Right cardiac atrium (tissue), 5 donors: Measurements from ENCODE around the gene ZNF84. TPM values are rescaled to one million over a fixed set of nuclear protein-coding genes. Genes with fewer than 3 reads are reported as not detected.
A peak's percentile ranks its signal among the peaks of the same experiment; 100 is the strongest.

Experiments used
- ATAC-seq, 2 donors: fragments of 200-7000 bp; cut with Tn5 transposase; one replicate each; pipeline versions ENCODE4 v1.8.0 to v1.9.1; 2020; ENCODE audit warnings: moderate library complexity in 2 of 2, mild to moderate bottlenecking in 1 of 2
- DNase-seq, 3 donors: peaks; one replicate each; pipeline ENCODE4 v3.0.0-alpha.2; 2020
- H3K27ac ChIP-seq: one replicate; pipeline ENCODE4 v1.5.1; 2013; ENCODE audit warnings: mild to moderate bottlenecking, low read length, control low read depth, moderate library complexity
- H3K27me3 ChIP-seq: one replicate; pipeline ENCODE4 v1.6.1; 2013; ENCODE audit not compliant: control insufficient read depth, insufficient read depth
- H3K4me1 ChIP-seq: one replicate; pipeline ENCODE4 v1.6.1; 2013; ENCODE audit warnings: low read length; ENCODE audit not compliant: control insufficient read depth, insufficient read depth
- H3K4me3 ChIP-seq: one replicate; pipeline ENCODE4 v1.5.1; 2013; ENCODE audit warnings: low read length, control low read depth
- H3K9me3 ChIP-seq: one replicate; pipeline ENCODE4 v1.6.1; 2013; ENCODE audit warnings: low read length; ENCODE audit not compliant: control insufficient read depth
- WGBS: extraction: QIAGEN DNeasy Blood & Tissue Kit; methylation state at CpG from one replicate; pipeline ENCODE4 v1.1.7; 2013; 5-methylcytosine and 5-hydroxymethylcytosine counted together
- intact Hi-C, 4 donors: fragments of 100-400 bp; cut with DNase I; formaldehyde crosslinking; loops; one replicate each; pipeline versions ENCODE4 v1.11.0 to v1.14.0; 2022 to 2023
- long read RNA-seq, 4 donors: library from polyadenylated mRNA; unstranded; transcript quantifications; one replicate each; pipeline ENCODE4 v2.0.0, GENCODE V29; 2020 to 2021
- polyA plus RNA-seq: library from polyadenylated mRNA; stranded (reverse); fragments of 200-250 nt; gene quantifications from one replicate; pipeline ENCODE4 v1.2.3, GENCODE V29; 2013
- total RNA-seq, 4 donors: library from RNA; stranded (reverse); fragmentation: NEBNext Ultra II Directional; extraction: Animal tissue kit (Norgen Biotek cat#: 25700); gene quantifications; one replicate each; pipeline ENCODE4 v1.2.1, GENCODE V29; 2021
- donor health status: healthy with polysubstance abuse.
- donor health status: DM: no; HTN: yes; CAD: no.
- donor health status: DM: no; HTN: no; CAD: no.
- donor health status: DM: no; HTN: yes; CAD: no; lungs with severe emphysema.
- donor health status: DM: yes; HTN: yes; CAD: no.

Gene ZNF84
- total RNA-seq, result 10 to 100 TPM; 19.5 to 23.8 (median 21.3) TPM
- 11.1 TPM for polyA plus RNA-seq
- long read RNA-seq, donor 1, full-length matches to known transcripts, result 23 of 42 reads
- long read RNA-seq, donor 1, partial matches to known transcripts, result 4 of 42 reads
- long read RNA-seq, donor 1, other reads (novel, unspliced or antisense), result 15 of 42 reads
- long read RNA-seq, donor 2, transcript ZNF84-208 (5 exons, 3,237 nt), result major isoform, 8 of 14 reads
- long read RNA-seq, donor 2, partial matches to known transcripts, result 2 of 14 reads
- long read RNA-seq, donor 2, other reads (novel, unspliced or antisense), result 3 of 14 reads
- long read RNA-seq, donor 3, full-length matches to known transcripts, result 47 of 86 reads
- long read RNA-seq, donor 3, partial matches to known transcripts, result 8 of 86 reads
- long read RNA-seq, donor 3, other reads (novel, unspliced or antisense), result 31 of 86 reads
- long read RNA-seq, donor 4, full-length matches to known transcripts, result 14 of 18 reads
- long read RNA-seq, donor 4, partial matches to known transcripts, result 0 of 18 reads
- long read RNA-seq, donor 4, other reads (novel, unspliced or antisense), result 4 of 18 reads

- Histone ChIP-seq H3K4me3 (peak within 1 kb of the TSS; percentile 84), H3K9me3 (peaks cover 8% of the 10 kb centered on the region), H3K27ac (peak within 1 kb of the TSS; percentile 91), H3K4me1 (peaks cover 2% of the 10 kb centered on the region), H3K27me3 (no peaks in the 10 kb centered on the region)
- intact Hi-C loops, result loop anchor here in 1 of 4 donors (2.0 to 5.0 kb wide), 2 partner anchors 45 to 93 kb away; partner anchors contain the start of genes ZNF10, ZNF140 and ZNF891
- DNase-seq, result peak; percentile 97 to 98 (median 98)
- WGBS, result under 1% methylated on average over 103 of the region's 103 CpGs
- peak; percentile 99 for ATAC-seq
These were observed at the start of gene ZNF84 for GRCh38 chr12:133037207-133038005. Gene ZNF84, plus strand, starts transcription at chr12:133037509. Its CDS starts 3,959 bp downstream, at chr12:133041468.

- intact Hi-C loops, result no loop called here
- H3K4me3 ChIP-seq, result no peak overlapping the region
- 46% methylated on average over 1 of the region's 1 CpG for whole genome bisulfite sequencing
These were observed 38.6 kb upstream of the ZNF84 start for GRCh38 chr12:132998741-132999140.

GRCh38 chr12:133010657-133011297 is 26.5 kb upstream of the ZNF84 start:
- Histone ChIP-seq H3K9me3 (peaks cover 29% of the 10 kb centered on the region), H3K4me3 (peak overlapping the region; percentile 14), H3K27ac (no peak overlapping the region), H3K4me1 (no peaks in the 10 kb centered on the region), H3K27me3 (no peaks in the 10 kb centered on the region)
- intact Hi-C loops, result no loop called here
- 89% methylated on average over 6 of the region's 6 CpGs for WGBS
- no peak for ATAC-seq
- no peak for DNase-seq

More at GRCh38 chr12:132998741-132999140, 38.6 kb upstream of the ZNF84 start:
- Histone ChIP-seq H3K27me3 (no peaks in the 10 kb centered on the region), H3K9me3 (peaks cover 14% of the 10 kb centered on the region), H3K4me1 (no peaks in the 10 kb centered on the region), H3K27ac (no peak overlapping the region)
- no peak for DNase-seq
- ATAC-seq, result no peak

GRCh38 chr12:133023566-133023965 is 13.7 kb upstream of the ZNF84 start:
- no peak overlapping the region for H3K27ac ChIP-seq
- ATAC-seq (no peak), DNase-seq (no peak)
- H3K27me3 ChIP-seq, result no peaks in the 10 kb centered on the region
- 93% methylated on average over 2 of the region's 2 CpGs for WGBS
- H3K4me1 ChIP-seq, result no peaks in the 10 kb centered on the region
- H3K9me3 ChIP-seq, result peaks cover 5% of the 10 kb centered on the region
- no peak overlapping the region for H3K4me3 ChIP-seq
- intact Hi-C loops, result no loop called here

- whole genome bisulfite sequencing, result 94% methylated on average over 7 of the region's 7 CpGs
- DNase-seq (no peak), ATAC-seq (no peak)
- Histone ChIP-seq H3K9me3 (peaks cover 5% of the 10 kb centered on the region), H3K4me3 (no peak overlapping the region), H3K27me3 (no peaks in the 10 kb centered on the region), H3K27ac (no peak overlapping the region), H3K4me1 (no peaks in the 10 kb centered on the region)
- intact Hi-C loops, result no loop called here
These were observed 10.3 kb upstream of the ZNF84 start for GRCh38 chr12:133026996-133027395.

- intact Hi-C loops, result loop anchor here in 1 of 4 donors (5.0 kb wide), 1 partner anchor 44 kb away; the partner anchor contains the start of gene ZNF140
- peaks cover 8% of the 10 kb centered on the region for H3K9me3 ChIP-seq
- WGBS, result 50% methylated on average over 4 of the region's 4 CpGs
- peak overlapping the region; percentile 84 for H3K4me3 ChIP-seq
- DNase-seq, result no peak
- H3K27me3 ChIP-seq, result no peaks in the 10 kb centered on the region
- peaks cover 2% of the 10 kb centered on the region for H3K4me1 ChIP-seq
- H3K27ac ChIP-seq, result peak overlapping the region; percentile 43
- ATAC-seq, result no peak
These were observed 905 bp downstream of the ZNF84 start for GRCh38 chr12:133038118-133038709.

- Histone ChIP-seq H3K4me3 (peak overlapping the region; percentile 25), H3K27ac (no peak overlapping the region), H3K27me3 (no peaks in the 10 kb centered on the region), H3K4me1 (no peaks in the 10 kb centered on the region), H3K9me3 (peaks cover 37% of the 10 kb centered on the region)
- ATAC-seq (no peak), DNase-seq (no peak)
- WGBS, result 97% methylated on average over 3 of the region's 3 CpGs
- intact Hi-C loops, result no loop called here
These were observed 9.4 kb downstream of the ZNF84 start for GRCh38 chr12:133046698-133047097.

GRCh38 chr12:133057446-133057845 is 20.1 kb downstream of the ZNF84 start:
- DNase-seq, result no peak
- Histone ChIP-seq H3K27me3 (no peaks in the 10 kb centered on the region), H3K9me3 (peaks cover 21% of the 10 kb centered on the region), H3K4me3 (no peak overlapping the region), H3K27ac (no peak overlapping the region), H3K4me1 (no peaks in the 10 kb centered on the region)
- no peak for ATAC-seq
- WGBS, result 99% methylated on average over 5 of the region's 5 CpGs
- intact Hi-C loops, result loop anchor here in 1 of 4 donors (5.0 kb wide), 1 partner anchor 50 kb away; no protein-coding TSS in a partner anchor

GRCh38 chr12:133058203-133059113 is 21.1 kb downstream of the ZNF84 start:
- Histone ChIP-seq H3K9me3 (peaks cover 21% of the 10 kb centered on the region), H3K27ac (no peak overlapping the region), H3K27me3 (no peaks in the 10 kb centered on the region), H3K4me1 (no peaks in the 10 kb centered on the region), H3K4me3 (peak overlapping the region; percentile 37)
- intact Hi-C loops, result loop anchor here in 1 of 4 donors (5.0 kb wide), 1 partner anchor 49 kb away; no protein-coding TSS in a partner anchor
- no peak for ATAC-seq
- WGBS, result 96% methylated on average over 8 of the region's 8 CpGs
- DNase-seq, result no peak
